Measurements from ENCODE around the gene DPP4.

The DPP4 gene

DNA sequence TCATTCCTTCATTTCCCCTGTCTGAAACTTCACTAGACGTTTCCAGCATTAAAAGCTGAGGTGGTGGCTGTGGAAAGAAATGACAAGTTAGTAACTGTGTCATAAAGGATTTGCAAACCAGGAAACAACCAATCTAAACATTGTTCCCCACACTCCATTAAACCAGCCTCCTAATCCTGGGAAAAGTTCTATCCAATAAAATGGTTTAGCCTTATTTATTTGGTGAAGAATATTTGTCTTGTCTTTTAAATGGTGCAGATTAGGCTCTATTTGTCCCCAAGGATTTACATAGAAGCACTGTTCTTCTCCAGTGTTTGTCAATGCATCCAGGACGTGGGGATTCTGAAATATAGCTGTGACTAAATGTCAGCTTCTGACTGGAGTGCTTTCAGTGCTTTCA, 10.5 kb upstream of the DPP4 start:
- no peak overlapping the region for H3K27ac ChIP-seq
- no peaks in the 10 kb centered on the region for H3K36me3 ChIP-seq
- H3K9me3 ChIP-seq: peaks cover 3% of the 10 kb centered on the region
- TF ChIP-seq, protein P1, sequence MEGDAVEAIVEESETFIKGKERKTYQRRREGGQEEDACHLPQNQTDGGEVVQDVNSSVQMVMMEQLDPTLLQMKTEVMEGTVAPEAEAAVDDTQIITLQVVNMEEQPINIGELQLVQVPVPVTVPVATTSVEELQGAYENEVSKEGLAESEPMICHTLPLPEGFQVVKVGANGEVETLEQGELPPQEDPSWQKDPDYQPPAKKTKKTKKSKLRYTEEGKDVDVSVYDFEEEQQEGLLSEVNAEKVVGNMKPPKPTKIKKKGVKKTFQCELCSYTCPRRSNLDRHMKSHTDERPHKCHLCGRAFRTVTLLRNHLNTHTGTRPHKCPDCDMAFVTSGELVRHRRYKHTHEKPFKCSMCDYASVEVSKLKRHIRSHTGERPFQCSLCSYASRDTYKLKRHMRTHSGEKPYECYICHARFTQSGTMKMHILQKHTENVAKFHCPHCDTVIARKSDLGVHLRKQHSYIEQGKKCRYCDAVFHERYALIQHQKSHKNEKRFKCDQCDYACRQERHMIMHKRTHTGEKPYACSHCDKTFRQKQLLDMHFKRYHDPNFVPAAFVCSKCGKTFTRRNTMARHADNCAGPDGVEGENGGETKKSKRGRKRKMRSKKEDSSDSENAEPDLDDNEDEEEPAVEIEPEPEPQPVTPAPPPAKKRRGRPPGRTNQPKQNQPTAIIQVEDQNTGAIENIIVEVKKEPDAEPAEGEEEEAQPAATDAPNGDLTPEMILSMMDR (IDR thresholded peaks at IDR 0.05): no peak
- H3K4me3 ChIP-seq (ENCODE audit: low read depth in 1 of 2, low read length in 1 of 2): no peak overlapping the region
- no peaks in the 10 kb centered on the region for H3K4me1 ChIP-seq (ENCODE audit: control insufficient read depth in 1 of 2, insufficient read depth in 1 of 2, low read depth in 1 of 2, low read length in 1 of 2)
- H3K27me3 ChIP-seq: no peaks in the 10 kb centered on the region

- no peak overlapping the region for H3K27ac ChIP-seq
- no peaks in the 10 kb centered on the region for H3K27me3 ChIP-seq
- no peak overlapping the region for H3K4me3 ChIP-seq (ENCODE audit: low read depth in 1 of 2, low read length in 1 of 2)
- TF ChIP-seq, protein P1 (IDR thresholded peaks at IDR 0.05): no peak
- H3K36me3 ChIP-seq: no peaks in the 10 kb centered on the region
- peaks cover 6% of the 10 kb centered on the region for H3K9me3 ChIP-seq
- H3K4me1 ChIP-seq (ENCODE audit: control insufficient read depth in 1 of 2, insufficient read depth in 1 of 2, low read depth in 1 of 2, low read length in 1 of 2): no peaks in the 10 kb centered on the region
Measured at GRCh38 chr2:162082681-162083080, 8.7 kb upstream of the DPP4 start.

DNA sequence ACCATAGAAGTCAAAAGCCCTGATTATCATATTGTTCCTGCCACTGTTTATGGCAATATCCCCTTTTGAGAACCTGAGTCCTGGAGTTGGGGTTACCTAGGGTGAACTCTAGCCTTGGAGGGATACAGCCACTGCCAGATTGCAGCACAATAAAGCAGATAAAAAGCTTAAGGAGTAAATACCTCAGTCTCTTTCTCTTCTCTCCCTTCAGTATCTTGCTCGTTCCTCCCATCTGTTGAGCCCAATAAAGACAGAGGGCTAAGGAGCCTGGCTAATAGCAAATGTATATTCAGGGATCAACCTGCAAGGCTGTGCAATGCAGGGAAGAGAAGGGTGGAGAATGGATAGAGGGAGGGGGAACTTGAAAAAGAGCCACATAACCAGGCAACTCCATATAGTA, 8.0 kb upstream of the DPP4 start:
- no peaks in the 10 kb centered on the region for H3K36me3 ChIP-seq
- no peaks in the 10 kb centered on the region for H3K4me1 ChIP-seq (ENCODE audit: control insufficient read depth in 1 of 2, insufficient read depth in 1 of 2, low read depth in 1 of 2, low read length in 1 of 2)
- H3K4me3 ChIP-seq (ENCODE audit: low read depth in 1 of 2, low read length in 1 of 2): no peak overlapping the region
- H3K27me3 ChIP-seq: no peaks in the 10 kb centered on the region
- H3K9me3 ChIP-seq: peaks cover 6% of the 10 kb centered on the region
- no peak overlapping the region for H3K27ac ChIP-seq
- TF ChIP-seq, protein P1 (IDR thresholded peaks at IDR 0.05): no peak

GRCh38 chr2:162079514-162079913, 5.5 kb upstream of the DPP4 start:
- no peaks in the 10 kb centered on the region for H3K36me3 ChIP-seq
- peaks cover 21% of the 10 kb centered on the region for H3K27me3 ChIP-seq
- TF ChIP-seq, protein P1 (IDR thresholded peaks at IDR 0.05): no peak

GRCh38 chr2:162075689-162076132, 1.7 kb upstream of the DPP4 start:
- H3K27ac ChIP-seq: no peak overlapping the region
- TF ChIP-seq, protein P1 (IDR thresholded peaks at IDR 0.05): no peak
- no peaks in the 10 kb centered on the region for H3K36me3 ChIP-seq

More at GRCh38 chr2:162079514-162079913, 5.5 kb upstream of the DPP4 start:
- no peak overlapping the region for H3K27ac ChIP-seq
- H3K4me1 ChIP-seq (ENCODE audit: control insufficient read depth in 1 of 2, insufficient read depth in 1 of 2, low read depth in 1 of 2, low read length in 1 of 2): no peaks in the 10 kb centered on the region
- no peak overlapping the region for H3K4me3 ChIP-seq (ENCODE audit: low read depth in 1 of 2, low read length in 1 of 2)
- peaks cover 6% of the 10 kb centered on the region for H3K9me3 ChIP-seq

More at GRCh38 chr2:162075689-162076132, 1.7 kb upstream of the DPP4 start:
- Histone ChIP-seq H3K4me3 (ENCODE audit: low read depth in 1 of 2, low read length in 1 of 2) (no peak overlapping the region), H3K27me3 (peaks cover 59% of the 10 kb centered on the region), H3K9me3 (peaks cover 6% of the 10 kb centered on the region), H3K4me1 (ENCODE audit: control insufficient read depth in 1 of 2, insufficient read depth in 1 of 2, low read depth in 1 of 2, low read length in 1 of 2) (peaks cover 0 to 5% of the 10 kb centered on the region in 2 experiments)

All from neutrophil (primary cell).